Loucy (cell line): ENCODE data around the gene HIRA.

Source experiments
- H2AFZ ChIP-seq: fragments of 200-600 bp; sonication (generic); 2 replicates; pipeline ENCODE4 v1.6.0; 2016; ENCODE audit warnings: antibody characterized with exemption, mild to moderate bottlenecking, low read length, moderate library complexity
- H3F3A ChIP-seq: fragments of 200-600 bp; 2 replicates; pipeline ENCODE4 v1.6.0; 2016; ENCODE audit warnings: antibody characterized with exemption, low read depth, mild to moderate bottlenecking
- H3K27me3 ChIP-seq: fragments of 200-600 bp; sonication (generic); 2 replicates; pipeline ENCODE4 v1.6.1; 2014; ENCODE audit warnings: low read length, mild to moderate bottlenecking; ENCODE audit not compliant: insufficient read depth, poor library complexity, severe bottlenecking
- H3K36me3 ChIP-seq: fragments of 200-600 bp; sonication (generic); 2 replicates; pipeline ENCODE4 v1.6.1; 2016; ENCODE audit warnings: low read length; ENCODE audit not compliant: insufficient read depth
- H3K4me1 ChIP-seq: fragments of 200-600 bp; sonication (generic); 2 replicates; pipeline ENCODE4 v1.5.1; 2014; ENCODE audit warnings: low read length, mild to moderate bottlenecking; ENCODE audit not compliant: insufficient read depth, poor library complexity, severe bottlenecking
- H3K4me2 ChIP-seq: fragments of 200-600 bp; sonication (generic); 2 replicates; pipeline ENCODE4 v1.6.0; 2014; ENCODE audit warnings: antibody characterized with exemption, low read length, low read depth, mild to moderate bottlenecking; ENCODE audit not compliant: poor library complexity, severe bottlenecking
- H3K4me3 ChIP-seq: fragments of 200-600 bp; sonication (generic); 2 replicates; pipeline ENCODE4 v1.5.1; 2014; ENCODE audit warnings: low read length, mild to moderate bottlenecking, mixed read lengths; ENCODE audit not compliant: poor library complexity, severe bottlenecking
- H3K79me2 ChIP-seq: fragments of 200-600 bp; sonication (generic); 2 replicates; pipeline ENCODE4 v1.6.1; 2014; ENCODE audit warnings: low read length; ENCODE audit not compliant: insufficient read depth
- H3K9ac ChIP-seq: fragments of 200-600 bp; sonication (generic); 2 replicates; pipeline ENCODE4 v1.6.0; 2014; ENCODE audit warnings: mild to moderate bottlenecking, low read depth, low read length, moderate library complexity; ENCODE audit not compliant: poor library complexity, severe bottlenecking
- H3K9me2 ChIP-seq: fragments of 200-600 bp; sonication (generic); replicated peaks from 2 replicates; pipeline ENCODE4 v1.6.1; 2016; ENCODE audit warnings: low read depth, low read length, mixed read lengths
- H3K9me3 ChIP-seq: fragments of 200-600 bp; sonication (generic); 2 replicates; pipeline ENCODE4 v1.6.1; 2014; ENCODE audit warnings: mild to moderate bottlenecking, antibody characterized with exemption, low read length, low read depth; ENCODE audit not compliant: insufficient read depth
- H4K20me1 ChIP-seq: fragments of 200-600 bp; sonication (generic); 2 replicates; pipeline ENCODE4 v1.6.0; 2014; ENCODE audit warnings: antibody characterized with exemption, low read length, mild to moderate bottlenecking; ENCODE audit not compliant: insufficient read depth, poor library complexity, severe bottlenecking
- EZH2phosphoT487 ChIP-seq: fragments of 200-600 bp; IDR thresholded peaks from 2 replicates; pipeline ENCODE4 v1.6.1; 2018; ENCODE audit warnings: antibody characterized with exemption, mild to moderate bottlenecking, moderate library complexity, borderline replicate concordance
- TF ChIP-seq, protein P1 (sequence below): fragments of 200-600 bp; sonication (generic); conservative IDR thresholded peaks from 2 replicates; pipeline ENCODE4 v1.5.1; 2014; ENCODE audit warnings: mild to moderate bottlenecking, antibody characterized with exemption, low read length

The HIRA gene

DNA sequence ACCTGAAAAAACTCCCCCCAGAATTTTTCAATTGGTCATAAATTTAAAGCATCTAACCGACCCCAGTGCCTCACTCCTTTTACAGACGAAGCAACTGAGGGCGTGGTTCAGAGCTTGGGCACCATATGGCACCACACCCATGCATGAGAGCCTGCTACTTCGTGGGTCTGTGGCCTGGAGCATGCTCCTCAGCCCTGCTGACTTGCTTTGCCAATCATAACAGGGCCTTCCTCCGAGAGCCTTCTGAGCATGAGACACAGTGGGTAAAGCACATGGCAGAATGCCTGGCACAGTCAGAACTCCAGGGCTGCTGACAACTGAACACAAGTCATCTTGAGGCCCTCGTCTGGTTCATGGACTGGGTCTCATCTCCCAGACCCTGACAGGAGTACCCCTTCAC, 33.3 kb downstream of the HIRA start:
- Histone ChIP-seq H2AFZ (no peak overlapping the region), H3K27me3 (no peaks in the 10 kb centered on the region), H3K4me1 (no peaks in the 10 kb centered on the region), H4K20me1 (no peaks in the 10 kb centered on the region), H3K9ac (no peak overlapping the region), H3K79me2 (no peaks in the 10 kb centered on the region), H3K4me3 (no peak overlapping the region), H3K4me2 (no peak overlapping the region), H3K36me3 (peaks cover 90% of the 10 kb centered on the region; the same call in 1 of the 2 replicates), H3F3A (no peaks in the 10 kb centered on the region), H3K9me2 (no peaks in the 10 kb centered on the region), H3K9me3 (no peaks in the 10 kb centered on the region)
- TF ChIP-seq, protein P1, sequence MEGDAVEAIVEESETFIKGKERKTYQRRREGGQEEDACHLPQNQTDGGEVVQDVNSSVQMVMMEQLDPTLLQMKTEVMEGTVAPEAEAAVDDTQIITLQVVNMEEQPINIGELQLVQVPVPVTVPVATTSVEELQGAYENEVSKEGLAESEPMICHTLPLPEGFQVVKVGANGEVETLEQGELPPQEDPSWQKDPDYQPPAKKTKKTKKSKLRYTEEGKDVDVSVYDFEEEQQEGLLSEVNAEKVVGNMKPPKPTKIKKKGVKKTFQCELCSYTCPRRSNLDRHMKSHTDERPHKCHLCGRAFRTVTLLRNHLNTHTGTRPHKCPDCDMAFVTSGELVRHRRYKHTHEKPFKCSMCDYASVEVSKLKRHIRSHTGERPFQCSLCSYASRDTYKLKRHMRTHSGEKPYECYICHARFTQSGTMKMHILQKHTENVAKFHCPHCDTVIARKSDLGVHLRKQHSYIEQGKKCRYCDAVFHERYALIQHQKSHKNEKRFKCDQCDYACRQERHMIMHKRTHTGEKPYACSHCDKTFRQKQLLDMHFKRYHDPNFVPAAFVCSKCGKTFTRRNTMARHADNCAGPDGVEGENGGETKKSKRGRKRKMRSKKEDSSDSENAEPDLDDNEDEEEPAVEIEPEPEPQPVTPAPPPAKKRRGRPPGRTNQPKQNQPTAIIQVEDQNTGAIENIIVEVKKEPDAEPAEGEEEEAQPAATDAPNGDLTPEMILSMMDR, result no peak
- no peak for TF ChIP-seq EZH2phosphoT487

DNA sequence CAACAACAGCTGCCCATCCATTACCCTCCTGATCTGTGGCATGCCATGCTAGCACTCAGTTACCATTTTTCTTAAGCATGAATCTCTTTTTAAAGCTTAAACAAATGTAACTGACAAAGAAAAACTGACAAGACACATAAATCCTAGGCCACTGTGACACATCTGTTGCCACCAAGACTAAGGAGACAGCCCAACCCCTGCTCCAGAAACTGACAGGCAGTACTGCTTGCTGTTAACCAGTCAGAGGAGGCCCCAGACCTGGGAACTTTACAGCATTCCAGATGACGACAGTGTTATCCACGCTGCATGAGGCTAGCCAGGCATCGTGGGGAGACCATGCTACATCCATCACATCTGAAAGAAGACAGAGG, 33.8 kb downstream of the HIRA start:
- Histone ChIP-seq H3K27me3 (no peaks in the 10 kb centered on the region), H3K4me3 (no peak overlapping the region), H4K20me1 (no peaks in the 10 kb centered on the region), H3K9ac (no peak overlapping the region), H3K9me3 (no peaks in the 10 kb centered on the region), H3K9me2 (no peaks in the 10 kb centered on the region), H3K4me2 (no peak overlapping the region), H3K79me2 (no peaks in the 10 kb centered on the region), H3K4me1 (no peaks in the 10 kb centered on the region), H3K36me3 (peaks cover 91% of the 10 kb centered on the region; the same call in 1 of the 2 replicates), H2AFZ (no peak overlapping the region), H3F3A (no peaks in the 10 kb centered on the region)
- TF ChIP-seq EZH2phosphoT487, result no peak
- TF ChIP-seq, protein P1, result no peak

DNA sequence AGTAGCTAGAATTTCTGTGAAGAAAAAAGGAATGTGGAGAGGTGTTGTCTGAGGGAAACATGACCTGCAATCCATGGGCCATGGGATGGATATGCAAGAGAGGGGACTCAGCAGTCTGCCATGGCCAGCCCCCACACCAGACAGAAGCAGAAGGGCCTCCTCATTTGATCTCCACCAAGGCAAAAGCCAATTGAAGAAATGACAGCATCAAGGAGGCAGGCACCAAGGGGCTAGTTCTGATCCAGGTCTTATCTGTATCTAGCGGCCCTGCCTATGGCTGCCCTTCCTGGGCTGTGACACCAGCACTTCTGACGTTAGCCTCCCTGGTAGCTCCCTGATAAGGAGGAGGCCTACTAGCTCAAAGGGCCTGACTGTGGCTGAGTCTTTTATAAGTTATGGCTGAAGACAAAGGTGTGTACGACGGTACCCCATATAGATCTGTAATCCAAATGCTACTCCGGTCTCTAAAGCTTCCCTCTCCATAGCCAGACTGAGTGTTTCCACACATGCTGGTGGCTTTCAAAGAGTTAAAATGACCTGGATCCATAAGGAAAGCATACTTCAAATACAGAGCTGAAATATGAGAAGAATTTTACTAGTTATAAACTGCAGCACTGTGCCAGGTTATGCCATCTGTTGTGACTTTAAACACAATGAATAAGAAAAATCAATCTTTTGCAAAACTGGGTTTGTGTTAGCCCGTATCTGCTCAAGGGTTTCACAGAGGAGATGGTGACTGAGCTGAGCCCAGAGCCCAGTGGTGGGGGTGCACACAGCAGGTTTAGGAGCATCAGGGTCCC, 34.4 kb downstream of the HIRA start:
- Histone ChIP-seq H3K79me2 (no peaks in the 10 kb centered on the region), H3K9me2 (no peaks in the 10 kb centered on the region), H3K9ac (no peak overlapping the region), H3K4me1 (no peaks in the 10 kb centered on the region), H3K27me3 (no peaks in the 10 kb centered on the region), H3K4me3 (no peak overlapping the region), H2AFZ (no peak overlapping the region), H4K20me1 (no peaks in the 10 kb centered on the region), H3K9me3 (no peaks in the 10 kb centered on the region), H3K4me2 (no peak overlapping the region), H3K36me3 (peaks cover 91% of the 10 kb centered on the region; the same call in 1 of the 2 replicates), H3F3A (no peaks in the 10 kb centered on the region)
- TF ChIP-seq, protein P1, result no peak
- TF ChIP-seq EZH2phosphoT487, result no peak
